Common myeloid progenitor, CD34-positive (primary cell): ENCODE data around the gene PDE4B.

ENCODE experiments used
- CTCF ChIA-PET: fragments of 350-600 bp; sonication (Branson Sonifier 250); formaldehyde crosslinking; loops from one replicate; lab custom pipeline; 2021; ENCODE audit warnings: antibody characterized with exemption; lab: Charles Lee
- POLR2A ChIA-PET: fragments of 350-600 bp; sonication (Branson Sonifier 250); formaldehyde crosslinking; loops from one replicate; lab custom pipeline; 2021; ENCODE audit warnings: antibody characterized with exemption; lab: Charles Lee
- DNase-seq, 3 donors: peaks; one replicate each; pipeline versions ENCODE4 v3.0.0 to v3.0.0-alpha.2; 2013
- H3K27ac ChIP-seq, 2 experiments: 1 replicate in 1 of 2; 2 replicates in 1 of 2; pipeline ENCODE4 v1.7.0; 2013; ENCODE audit warnings: inconsistent platforms in 2 of 2, low read length in 2 of 2, mild to moderate bottlenecking in 2 of 2, low read depth in 1 of 2, moderate library complexity in 1 of 2; ENCODE audit not compliant: severe bottlenecking in 2 of 2, insufficient read depth in 1 of 2, poor library complexity in 1 of 2
- H3K27me3 ChIP-seq, 5 experiments: replicated peaks in 2 of 5; 1 replicate in 3 of 5; 2 replicates in 2 of 5; pipeline versions ENCODE4 v1.6.1 to v1.7.0; 2013; ENCODE audit warnings: low read length in 4 of 5, mild to moderate bottlenecking in 2 of 5, moderate library complexity in 2 of 5, inconsistent platforms in 1 of 5; ENCODE audit not compliant: insufficient read depth in 5 of 5, control insufficient read depth in 4 of 5
- H3K36me3 ChIP-seq, 4 experiments: 1 replicate in 2 of 4; 2 replicates in 2 of 4; pipeline versions ENCODE4 v1.6.1 to v1.7.0; 2013; ENCODE audit warnings: low read length in 3 of 4, control low read depth in 1 of 4, mild to moderate bottlenecking in 1 of 4; ENCODE audit not compliant: control insufficient read depth in 4 of 4, insufficient read depth in 4 of 4
- H3K4me1 ChIP-seq, 4 experiments: 1 replicate in 3 of 4; 2 replicates in 1 of 4; pipeline versions ENCODE4 v1.6.1 to v1.7.1; 2013; ENCODE audit warnings: low read length in 3 of 4, mild to moderate bottlenecking in 3 of 4, control low read depth in 1 of 4, inconsistent platforms in 1 of 4, moderate library complexity in 1 of 4; ENCODE audit not compliant: control insufficient read depth in 4 of 4, insufficient read depth in 4 of 4; ENCODE audit errors: control extremely low read depth in 1 of 4
- H3K4me3 ChIP-seq, 7 experiments: 1 replicate in 4 of 7; 2 replicates in 3 of 7; pipeline versions ENCODE4 v1.5.1 to v1.7.0; 2013; ENCODE audit warnings: mild to moderate bottlenecking in 7 of 7, low read length in 6 of 7, moderate library complexity in 6 of 7, inconsistent platforms in 2 of 7, low read depth in 2 of 7, control low read depth in 1 of 7; ENCODE audit not compliant: insufficient read depth in 4 of 7, control insufficient read depth in 1 of 7; ENCODE audit errors: extremely low read depth in 1 of 7
- H3K9me3 ChIP-seq, 5 experiments: 1 replicate in 4 of 5; 2 replicates in 1 of 5; pipeline versions ENCODE4 v1.6.1 to v1.7.1; 2013; ENCODE audit warnings: low read length in 4 of 5, mild to moderate bottlenecking in 2 of 5, inconsistent platforms in 1 of 5, low read depth in 1 of 5, moderate library complexity in 1 of 5; ENCODE audit not compliant: control insufficient read depth in 4 of 5, insufficient read depth in 2 of 5; ENCODE audit errors: control extremely low read depth in 1 of 5
- WGBS: methylation state at CpG from one replicate; pipeline ENCODE4 v1.1.5; 2013; ENCODE audit not compliant: insufficient coverage; 5-methylcytosine and 5-hydroxymethylcytosine counted together

The PDE4B gene

DNA sequence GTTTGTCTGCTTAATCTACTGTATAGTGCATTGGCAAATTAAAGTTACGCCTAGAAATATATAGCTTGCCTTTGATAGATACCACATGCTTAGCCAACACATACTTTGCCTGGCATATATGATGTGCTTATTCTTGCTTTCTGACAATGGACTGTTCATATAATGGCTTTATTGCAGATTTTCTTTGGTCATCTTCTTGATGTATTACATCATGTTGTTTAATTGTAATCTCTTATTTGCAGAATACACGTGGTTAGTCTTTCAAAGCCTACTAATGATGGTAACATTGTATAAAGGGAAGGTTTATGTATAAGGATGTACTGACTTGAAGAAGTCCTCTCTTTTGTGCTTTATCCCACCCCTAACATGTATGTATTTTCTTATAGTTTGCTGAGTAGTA lies 201.5 kb downstream of the PDE4B start:
- Histone ChIP-seq H3K36me3 (no peaks in the 10 kb centered on the region), H3K27me3 (no peaks in the 10 kb centered on the region), H3K27ac (no peak overlapping the region), H3K9me3 (no peaks in the 10 kb centered on the region), H3K4me3 (no peak overlapping the region), H3K4me1 (no peaks in the 10 kb centered on the region)
- no CpG with 5 or more reads among the region's 2 CpGs for WGBS
- ChIA-PET CTCF (no interaction called here), POLR2A (no interaction called here)
- no peak for DNase-seq

DNA sequence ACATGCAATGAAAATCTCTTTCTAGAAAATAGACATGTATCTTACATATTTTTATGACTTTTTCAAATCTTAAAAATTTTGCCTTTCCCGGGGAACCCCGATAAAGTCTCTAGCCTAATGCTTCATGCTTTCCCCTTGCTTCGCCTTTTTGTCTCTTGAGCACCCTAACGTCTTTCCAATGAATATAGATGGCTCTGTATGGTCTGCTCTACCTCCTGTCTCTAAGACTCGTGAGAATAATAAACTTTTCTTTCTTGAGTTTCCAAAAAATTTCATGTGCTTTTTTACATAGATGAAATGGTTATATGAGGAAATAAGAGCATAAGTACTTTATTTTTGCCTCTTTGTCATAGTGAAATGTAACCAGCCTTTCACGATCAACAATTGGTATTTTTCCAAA lies 202.6 kb downstream of the PDE4B start:
- POLR2A ChIA-PET, result no interaction called here
- H3K9me3 ChIP-seq, result no peaks in the 10 kb centered on the region
- H3K27ac ChIP-seq, result no peak overlapping the region
- H3K36me3 ChIP-seq, result no peaks in the 10 kb centered on the region
- no peaks in the 10 kb centered on the region for H3K4me1 ChIP-seq
- H3K4me3 ChIP-seq, result no peak overlapping the region
- no peaks in the 10 kb centered on the region for H3K27me3 ChIP-seq
- 100% methylated on average over 2 of the region's 6 CpGs for WGBS
- CTCF ChIA-PET, result no interaction called here
- no peak for DNase-seq

GRCh38 chr1:65995928-65996327 lies 203.2 kb downstream of the PDE4B start:
- H3K27ac ChIP-seq, result no peak overlapping the region
- POLR2A ChIA-PET, result no interaction called here
- H3K9me3 ChIP-seq, result no peaks in the 10 kb centered on the region
- no peaks in the 10 kb centered on the region for H3K4me1 ChIP-seq
- CTCF ChIA-PET, result no interaction called here
- H3K36me3 ChIP-seq, result no peaks in the 10 kb centered on the region
- no peaks in the 10 kb centered on the region for H3K27me3 ChIP-seq
- no peak for DNase-seq
- H3K4me3 ChIP-seq, result no peak overlapping the region

GRCh38 chr1:65997693-65998092 lies 205.0 kb downstream of the PDE4B start:
- ChIA-PET POLR2A (no interaction called here), CTCF (no interaction called here)
- no peaks in the 10 kb centered on the region for H3K27me3 ChIP-seq
- no peaks in the 10 kb centered on the region for H3K4me1 ChIP-seq
- no peak overlapping the region for H3K27ac ChIP-seq
- no peaks in the 10 kb centered on the region for H3K36me3 ChIP-seq
- no peaks in the 10 kb centered on the region for H3K9me3 ChIP-seq
- no peak overlapping the region for H3K4me3 ChIP-seq
- DNase-seq, result no peak
- WGBS, result no CpG with 5 or more reads among the region's 1 CpG

DNA sequence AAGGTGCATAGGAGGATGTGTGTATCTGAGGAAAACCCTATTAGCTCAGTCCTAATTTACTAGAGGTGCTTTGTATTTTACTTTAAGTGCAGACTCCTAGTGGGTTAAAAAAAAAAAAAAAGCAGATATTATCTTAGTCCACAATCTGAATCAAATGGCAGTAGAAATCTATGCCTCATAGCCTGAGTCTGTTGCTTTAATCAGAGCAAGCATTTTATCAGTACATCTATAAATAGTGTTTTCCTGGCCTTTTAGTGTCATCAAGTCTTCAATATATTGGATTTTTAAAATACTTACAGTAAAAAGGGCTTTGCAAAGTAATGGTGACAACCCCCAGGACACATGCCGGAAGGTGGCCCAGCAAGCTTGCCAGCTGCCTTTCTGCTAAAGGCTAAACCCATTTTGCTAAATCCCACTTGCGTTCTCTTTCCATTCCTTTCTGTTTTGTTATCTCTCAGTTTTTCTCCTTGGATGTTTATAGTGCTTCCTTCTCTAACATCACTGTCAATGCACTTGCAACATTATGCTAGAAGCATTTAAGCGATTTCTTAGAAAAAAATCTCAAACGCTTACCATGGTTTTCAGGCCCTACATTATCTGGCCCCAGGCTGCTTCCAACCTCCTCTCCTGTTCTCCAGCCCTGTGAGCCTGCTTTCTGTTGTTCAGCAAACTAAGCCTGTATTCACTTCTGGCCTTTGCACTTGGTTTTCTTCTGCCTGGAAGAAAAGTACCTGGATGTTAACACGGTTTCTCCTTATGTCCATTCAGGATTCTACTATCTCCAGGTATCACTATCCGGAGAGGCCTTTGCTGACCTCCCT lies 206.3 kb downstream of the PDE4B start:
- WGBS, result 95% methylated on average over 5 of the region's 6 CpGs
- POLR2A ChIA-PET, result no interaction called here
- CTCF ChIA-PET, result no interaction called here

DNA sequence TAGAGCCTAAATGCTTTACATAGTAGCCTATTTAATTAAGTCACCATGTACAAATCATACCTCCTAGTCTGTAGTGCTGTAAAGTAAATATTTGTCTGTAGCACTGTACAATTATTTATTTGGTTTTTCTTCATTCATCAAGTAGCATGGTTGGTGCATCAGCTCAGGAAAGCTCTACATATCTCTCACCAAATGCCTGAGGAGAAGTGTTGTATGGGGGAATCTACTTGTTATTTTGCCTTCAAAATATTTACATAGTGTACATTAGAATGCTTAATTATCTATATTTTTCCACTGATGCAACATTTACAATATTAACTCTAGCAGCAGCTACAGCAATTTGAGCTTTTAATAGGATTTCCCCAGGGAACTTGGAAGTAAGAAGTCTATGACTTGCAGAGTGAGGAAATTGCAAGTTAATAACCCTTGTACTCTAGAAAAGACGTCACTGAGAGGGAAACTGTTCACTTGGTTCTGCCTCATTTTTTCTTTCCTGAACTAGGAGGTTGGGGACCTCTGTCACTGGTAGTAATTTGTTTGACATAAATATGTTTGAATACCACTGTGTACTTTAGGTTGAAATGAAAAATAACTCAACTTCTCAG lies 207.4 kb downstream of the PDE4B start:
- WGBS, result 100% methylated on average over 1 of the region's 1 CpG
- no peak overlapping the region for H3K27ac ChIP-seq
- no peaks in the 10 kb centered on the region for H3K27me3 ChIP-seq
- ChIA-PET CTCF (no interaction called here), POLR2A (no interaction called here)
- no peaks in the 10 kb centered on the region for H3K4me1 ChIP-seq
- H3K36me3 ChIP-seq, result no peaks in the 10 kb centered on the region
- no peak for DNase-seq
- no peak overlapping the region for H3K4me3 ChIP-seq
- H3K9me3 ChIP-seq, result no peaks in the 10 kb centered on the region

More for the DNA sequence above, 206.3 kb downstream of the PDE4B start:
- no peak overlapping the region for H3K27ac ChIP-seq
- H3K27me3 ChIP-seq, result no peaks in the 10 kb centered on the region
- H3K36me3 ChIP-seq, result no peaks in the 10 kb centered on the region
- H3K4me3 ChIP-seq, result no peak overlapping the region
- no peak for DNase-seq
- H3K4me1 ChIP-seq, result no peaks in the 10 kb centered on the region
- H3K9me3 ChIP-seq, result no peaks in the 10 kb centered on the region

- ChIA-PET POLR2A (no interaction called here), CTCF (no interaction called here)
- Histone ChIP-seq H3K4me3 (no peak overlapping the region), H3K9me3 (no peaks in the 10 kb centered on the region), H3K27me3 (no peaks in the 10 kb centered on the region), H3K4me1 (no peaks in the 10 kb centered on the region), H3K36me3 (no peaks in the 10 kb centered on the region), H3K27ac (no peak overlapping the region)
- DNase-seq, result no peak
- 100% methylated on average over 1 of the region's 1 CpG for WGBS
Measured at GRCh38 chr1:66003690-66004089, 211.0 kb downstream of the PDE4B start.
